Keratinocyte (primary cell): ENCODE results near the gene ID2. TPM values are rescaled to one million over a fixed set of nuclear protein-coding genes. Genes with fewer than 3 reads are reported as not detected.

Experiments used
- DNase-seq: peaks from one replicate; pipeline ENCODE4 v3.0.0-alpha.2; 2011; ENCODE audit warnings: low read depth, missing footprints, low spot score
- FAIRE-seq: peaks from 2 replicates; lab custom pipeline; 2011; peaks lifted over from hg19 to GRCh38; lab: Jason Lieb, UNC
- H2AFZ ChIP-seq: 2 replicates; pipeline ENCODE4 v1.6.0; 2012; ENCODE audit warnings: low read length, control low read depth, inconsistent platforms; ENCODE audit not compliant: control insufficient read depth
- H3K27ac ChIP-seq: 2 replicates; pipeline ENCODE4 v1.5.1; 2011; ENCODE audit warnings: low read length; ENCODE audit not compliant: control insufficient read depth, insufficient read depth
- H3K27me3 ChIP-seq: 3 replicates; pipeline ENCODE4 v1.6.0; 2011; ENCODE audit warnings: low read length; ENCODE audit not compliant: control insufficient read depth, insufficient read depth; ENCODE audit errors: extremely low read depth
- H3K36me3 ChIP-seq, 2 experiments: 2 replicates in 1 of 2; 3 replicates in 1 of 2; pipeline ENCODE4 v1.5.1; 2011; ENCODE audit warnings: low read length in 2 of 2, mild to moderate bottlenecking in 1 of 2; ENCODE audit not compliant: control insufficient read depth in 2 of 2, insufficient read depth in 2 of 2; ENCODE audit errors: extremely low read depth in 1 of 2
- H3K4me1 ChIP-seq: 3 replicates; pipeline ENCODE4 v1.5.1; 2011; ENCODE audit warnings: low read length; ENCODE audit not compliant: control insufficient read depth, insufficient read depth; ENCODE audit errors: extremely low read depth
- H3K4me2 ChIP-seq: 3 replicates; pipeline ENCODE4 v1.6.0; 2011; ENCODE audit warnings: low read depth, low read length; ENCODE audit not compliant: control insufficient read depth, insufficient read depth; ENCODE audit errors: extremely low read depth
- H3K4me3 ChIP-seq, 3 experiments: fragments of 200-600 bp in 1 of 3; sonication (generic) in 1 of 3; 2 replicates in 2 of 3; 3 replicates in 1 of 3; pipeline ENCODE4 v1.5.1; 2011 to 2016; ENCODE audit warnings: low read length in 3 of 3, mild to moderate bottlenecking in 3 of 3, control low read depth in 2 of 3, inconsistent platforms in 1 of 3, low read depth in 1 of 3, mixed read lengths in 1 of 3, mixed run types in 1 of 3, moderate library complexity in 1 of 3; ENCODE audit not compliant: control insufficient read depth in 2 of 3, insufficient read depth in 2 of 3; ENCODE audit errors: extremely low read depth in 1 of 3
- H3K79me2 ChIP-seq: 2 replicates; pipeline ENCODE4 v1.6.0; 2012; ENCODE audit warnings: low read length; ENCODE audit not compliant: control insufficient read depth, insufficient read depth
- H3K9ac ChIP-seq: 3 replicates; pipeline ENCODE4 v1.6.0; 2011; ENCODE audit warnings: low read length; ENCODE audit not compliant: control insufficient read depth, insufficient read depth; ENCODE audit errors: extremely low read depth
- H3K9me1 ChIP-seq: 3 replicates; pipeline ENCODE4 v1.6.0; 2011; ENCODE audit warnings: low read length; ENCODE audit not compliant: control insufficient read depth, insufficient read depth; ENCODE audit errors: extremely low read depth
- H3K9me3 ChIP-seq: 2 replicates; pipeline ENCODE4 v1.5.1; 2012; ENCODE audit warnings: low read depth, low read length; ENCODE audit not compliant: control insufficient read depth
- H4K20me1 ChIP-seq: 3 replicates; pipeline ENCODE4 v1.6.0; 2011; ENCODE audit warnings: low read length; ENCODE audit not compliant: control insufficient read depth, insufficient read depth; ENCODE audit errors: extremely low read depth
- CTCF ChIP-seq, 3 experiments: IDR thresholded peaks in 1 of 3; conservative IDR thresholded peaks in 1 of 3; optimal IDR thresholded peaks in 1 of 3; 2 replicates in 2 of 3; 3 replicates in 1 of 3; pipeline versions ENCODE3 to v1.5.1; 2011; ENCODE audit warnings: low read length in 3 of 3, mild to moderate bottlenecking in 3 of 3, moderate library complexity in 2 of 3, control low read depth in 1 of 3, inconsistent platforms in 1 of 3; ENCODE audit not compliant: insufficient read depth in 2 of 3; ENCODE audit errors: extremely low read depth in 1 of 3
- EZH2 ChIP-seq: IDR thresholded peaks from one replicate; pipeline ENCODE4 v1.6.1; 2012; ENCODE audit warnings: inconsistent platforms, mild to moderate bottlenecking, low read length, moderate library complexity
- dilution Hi-C: fragments of 300-500 bp; cut with MboI; formaldehyde crosslinking; loops from one replicate; pipeline ENCODE4 v1.7.0; 2020; ENCODE audit warnings: low sequenced_read_pairs; ENCODE audit not compliant: extremely low pct_ligation_motif_present
- polyA plus RNA-seq, 5 experiments: library from polyadenylated mRNA; depleted of rRNA in 3 of 5; stranded (reverse) in 3 of 5; stranded (forward) in 1 of 5; unstranded in 1 of 5; fragments of >200 nt; gene quantifications; 1 replicate in 1 of 5; 2 replicates in 3 of 5; 3 replicates in 1 of 5; pipeline versions ENCODE4 v1.2.1 to v1.2.3, GENCODE V29; 2011 to 2012; ENCODE audit warnings: missing spikeins in 2 of 5, low read depth in 1 of 5, low replicate concordance in 1 of 5

Gene ID2
- polyA plus RNA-seq, 1 donor (not counting 4 experiments of a cell fraction or from before 2014, with no cell fraction given) = 6.3 TPM

- H3K9ac ChIP-seq = no peak overlapping the region
- no peaks in the 10 kb centered on the region for H3K79me2 ChIP-seq
- DNase-seq (no peak), FAIRE-seq (no peak)
- no peak for TF ChIP-seq EZH2
- TF ChIP-seq CTCF (optimal IDR thresholded peaks at IDR 0.05 in 1 of 3, IDR thresholded peaks at IDR 0.05 in 1 of 3, conservative IDR thresholded peaks at IDR 0.05 in 1 of 3; ENCODE audit: extremely low read depth in 1 of 3, insufficient read depth in 2 of 3, low read length in 3 of 3) = no peak
- dilution Hi-C loops = no loop called here
- H3K9me1 ChIP-seq = no peaks in the 10 kb centered on the region
- H3K36me3 ChIP-seq = no peaks in the 10 kb centered on the region
- H3K4me1 ChIP-seq = no peaks in the 10 kb centered on the region
- H4K20me1 ChIP-seq = no peaks in the 10 kb centered on the region
- H3K27me3 ChIP-seq = no peaks in the 10 kb centered on the region
- H2AFZ ChIP-seq = no peak overlapping the region
- no peaks in the 10 kb centered on the region for H3K9me3 ChIP-seq
- no peak overlapping the region for H3K4me3 ChIP-seq
- H3K4me2 ChIP-seq = no peak overlapping the region
- H3K27ac ChIP-seq = no peak overlapping the region
Observed at GRCh38 chr2:8643250-8643995, 38.4 kb upstream of the ID2 start.

GRCh38 chr2:8643996-8644356, 37.9 kb upstream of the ID2 start:
- H3K4me2 ChIP-seq = no peak overlapping the region
- H3K27ac ChIP-seq = no peak overlapping the region
- no peak overlapping the region for H3K9ac ChIP-seq
- no peak for DNase-seq
- no peak for TF ChIP-seq EZH2
- no peak for TF ChIP-seq CTCF (optimal IDR thresholded peaks at IDR 0.05 in 1 of 3, IDR thresholded peaks at IDR 0.05 in 1 of 3, conservative IDR thresholded peaks at IDR 0.05 in 1 of 3; ENCODE audit: extremely low read depth in 1 of 3, insufficient read depth in 2 of 3, low read length in 3 of 3)
- no peaks in the 10 kb centered on the region for H3K27me3 ChIP-seq
- no peaks in the 10 kb centered on the region for H4K20me1 ChIP-seq
- H3K4me3 ChIP-seq = no peak overlapping the region
- no peaks in the 10 kb centered on the region for H3K9me3 ChIP-seq
- no peaks in the 10 kb centered on the region for H3K36me3 ChIP-seq
- H2AFZ ChIP-seq = no peak overlapping the region
- no peaks in the 10 kb centered on the region for H3K9me1 ChIP-seq
- no peak for FAIRE-seq
- H3K4me1 ChIP-seq = no peaks in the 10 kb centered on the region
- dilution Hi-C loops = no loop called here
- H3K79me2 ChIP-seq = no peaks in the 10 kb centered on the region
